ENCODE data around the gene USP31. TPM values are rescaled to one million over a fixed set of nuclear protein-coding genes. Genes with fewer than 3 reads are reported as not detected.

Gene USP31
- total and polyA plus RNA-seq, 2 of the 13 experiments (the other 11 are each of a cell fraction or from before 2014, with no cell fraction given) = 22.5 to 23.3 TPM

GRCh38 chr16:23141959-23142740 lies 7.1 kb downstream of the USP31 start (continued):
- TF ChIP-seq ZBTB25 (CRISPR knock-in tag; IDR thresholded peaks at IDR 0.05) = no peak; the same call in 1 of the 2 replicates
- TF ChIP-seq HDAC1 (CRISPR knock-in tag; IDR thresholded peaks at IDR 0.05) = 0 out of 2 replicates have a peak, but pooled peaks have one; percentile 14
- TF ChIP-seq ZNF326 (CRISPR knock-in tag; IDR thresholded peaks at IDR 0.05; ENCODE audit: borderline replicate concordance) = no peak
- TF ChIP-seq U2AF2 (IDR thresholded peaks at IDR 0.05; ENCODE audit: low read depth, low read length) = no peak
- 0 out of 2 replicates have a peak, but pooled peaks have one; percentile 43 for TF ChIP-seq TOPORS (CRISPR knock-in tag; IDR thresholded peaks at IDR 0.05)
- TF ChIP-seq MXD3 (CRISPR knock-in tag; IDR thresholded peaks at IDR 0.05) = no peak
- no peak; the same call in 1 of the 2 replicates for TF ChIP-seq ZNF230 (CRISPR knock-in tag; IDR thresholded peaks at IDR 0.05)
- TF ChIP-seq HNRNPL (IDR thresholded peaks at IDR 0.05; ENCODE audit: low read depth, low read length) = no peak
- TF ChIP-seq THAP8 (CRISPR knock-in tag; IDR thresholded peaks at IDR 0.05; ENCODE audit: borderline replicate concordance) = no peak
- TF ChIP-seq NFE2L2 (IDR thresholded peaks at IDR 0.05; ENCODE audit: low read length) = no peak
- no peak for TF ChIP-seq ATF7 (IDR thresholded peaks at IDR 0.05)
- TF ChIP-seq ATF7 (CRISPR knock-in tag; IDR thresholded peaks at IDR 0.05) = no peak
- TF ChIP-seq POLR2A (IDR thresholded peaks at IDR 0.05; ENCODE audit: insufficient read depth in 1 of 2, low read depth in 2 of 2, low read length in 2 of 2) = 0 out of 4 replicates have a peak, but pooled peaks have one; percentile 16 to 33
- TF ChIP-seq FIP1L1 (IDR thresholded peaks at IDR 0.05; ENCODE audit: borderline replicate concordance, insufficient read depth, low read depth, low read length) = no peak
- TF ChIP-seq ZNF549 (CRISPR knock-in tag; IDR thresholded peaks at IDR 0.05) = no peak
- peak; percentile 24; the same call in 1 of the 2 replicates for TF ChIP-seq ZBTB3 (CRISPR knock-in tag; IDR thresholded peaks at IDR 0.05; ENCODE audit: borderline replicate concordance, low read depth)
- TF ChIP-seq ZNF3 (CRISPR knock-in tag; IDR thresholded peaks at IDR 0.05) = no peak
- TF ChIP-seq KDM3A (CRISPR knock-in tag; IDR thresholded peaks at IDR 0.05; ENCODE audit: low read depth) = no peak
- TF ChIP-seq KDM6A (CRISPR knock-in tag; IDR thresholded peaks at IDR 0.05; ENCODE audit: low read depth) = peak; percentile 31; the same call in 1 of the 2 replicates
- no peak for TF ChIP-seq SIN3B (IDR thresholded peaks at IDR 0.05; ENCODE audit: low read length)
- TF ChIP-seq ZNF589 (CRISPR knock-in tag; conservative IDR thresholded peaks at IDR 0.05) = no peak
- TF ChIP-seq ZNF7 (CRISPR knock-in tag; IDR thresholded peaks at IDR 0.05) = no peak
- TF ChIP-seq ZNF615 (CRISPR knock-in tag; IDR thresholded peaks at IDR 0.05; ENCODE audit: borderline replicate concordance) = no peak
- no peak for TF ChIP-seq POLR2AphosphoS2 (IDR thresholded peaks at IDR 0.05; ENCODE audit: low read depth, low read length)
- no peak for TF ChIP-seq MTA3 (CRISPR knock-in tag; IDR thresholded peaks at IDR 0.05)
- no peak for TF ChIP-seq ZEB1 (IDR thresholded peaks at IDR 0.05; ENCODE audit: insufficient replicate concordance, low read depth)
- no peak for TF ChIP-seq ADNP (CRISPR knock-in tag; IDR thresholded peaks at IDR 0.05)
- no peak for TF ChIP-seq ZNF839 (CRISPR knock-in tag; IDR thresholded peaks at IDR 0.05; ENCODE audit: borderline replicate concordance)
- no peak for TF ChIP-seq RFX1 (IDR thresholded peaks at IDR 0.05)
- peak; percentile 39; the same call in 1 of the 2 replicates for TF ChIP-seq DPF2 (CRISPR knock-in tag; IDR thresholded peaks at IDR 0.05; ENCODE audit: borderline replicate concordance, low read depth)
- TF ChIP-seq ZNF296 (CRISPR knock-in tag; conservative IDR thresholded peaks at IDR 0.05) = no peak

Measured in HepG2 (cell line).